GM19372 (cell line): ENCODE measurements around the gene ATP8B3.
"Not testable (repeated sequence)": the region's sequence is repeated elsewhere in the genome, so short reads cannot be mapped to it uniquely, and the experiment has no call there.

Experiments
- ATAC-seq: cut with Tn5 transposase; IDR thresholded peaks from one replicate; pipeline ENCODE4 v1.9.1; 2021; ENCODE audit warnings: mild to moderate bottlenecking, low read depth, moderate library complexity; ENCODE audit not compliant: unreplicated experiment

Gene ATP8B3

GRCh38 chr19:1774989-1775772, 36.9 kb downstream of the ATP8B3 start:
- ATAC-seq, result no peak

DNA sequence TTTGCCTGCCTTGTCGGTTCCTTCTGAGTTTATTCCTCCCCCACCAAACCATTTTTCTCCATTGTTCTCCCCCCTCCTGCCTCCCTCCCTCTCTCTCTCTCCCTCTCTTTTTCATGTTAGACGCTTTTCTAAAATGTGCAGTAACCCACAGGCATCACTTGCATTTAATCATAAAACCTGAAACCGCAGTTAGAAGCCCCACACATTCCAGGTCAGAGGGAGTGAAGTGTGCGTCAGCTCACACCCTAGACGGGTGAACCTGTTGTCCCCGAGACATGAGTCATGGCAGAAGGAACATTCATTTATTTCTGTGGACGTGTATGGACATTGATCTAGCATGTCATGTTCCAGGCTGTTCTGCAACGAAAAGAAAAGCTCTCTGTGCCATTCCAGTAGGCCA, 38.9 kb downstream of the ATP8B3 start:
- ATAC-seq, result no peak

DNA sequence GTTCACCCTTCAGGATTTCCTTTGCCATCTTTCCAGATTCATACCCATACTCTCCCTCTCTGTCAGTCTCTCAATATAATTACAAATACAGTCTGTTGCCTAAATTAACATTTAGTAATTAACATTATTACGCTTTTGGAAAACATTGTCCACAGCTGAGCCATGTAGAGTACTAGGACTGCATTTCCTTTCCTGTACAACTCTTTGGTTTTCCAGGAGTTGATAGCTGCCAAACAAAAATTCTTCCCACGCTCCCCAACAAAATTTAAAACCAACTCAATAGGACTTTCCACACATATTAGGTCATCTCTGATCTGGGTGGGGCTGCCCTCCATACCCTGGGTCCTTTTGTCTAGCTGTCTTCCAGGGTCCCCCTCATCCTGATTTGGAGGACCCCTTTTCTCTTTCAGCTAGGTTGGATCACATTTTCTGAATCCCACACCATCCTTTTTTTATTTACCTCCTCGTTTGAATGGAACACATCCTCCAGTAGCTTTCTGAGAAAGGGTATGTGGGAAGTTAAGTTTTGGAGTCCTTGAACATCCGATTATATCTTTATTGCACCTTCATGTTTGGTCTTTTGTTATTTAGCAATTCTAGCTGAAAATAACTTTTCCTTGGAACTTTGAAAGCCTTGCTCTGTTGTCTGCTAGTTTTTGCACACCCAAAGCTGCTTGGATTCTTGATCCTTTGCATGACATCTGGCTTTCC, 41.1 kb downstream of the ATP8B3 start:
- no peak for ATAC-seq

DNA sequence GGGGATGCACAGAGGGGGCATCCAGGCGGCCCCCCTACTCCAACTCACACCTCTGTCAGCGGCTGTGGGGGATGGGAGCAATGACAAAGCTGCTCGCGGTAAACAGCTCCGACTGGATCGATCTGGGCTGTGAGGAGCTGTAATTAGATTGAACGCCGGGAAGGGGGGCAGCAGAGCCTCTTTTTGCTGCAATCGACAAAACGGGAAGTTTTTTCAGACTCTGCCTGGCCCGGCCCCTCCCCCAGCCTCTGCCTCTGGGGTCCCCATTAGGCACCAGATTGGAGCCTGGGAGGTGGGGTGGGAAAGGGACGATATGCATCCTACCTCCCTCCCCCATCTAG, 42.5 kb downstream of the ATP8B3 start:
- ATAC-seq, result no peak

GRCh38 chr19:1768918-1769644, 43.0 kb downstream of the ATP8B3 start:
- no peak for ATAC-seq

DNA sequence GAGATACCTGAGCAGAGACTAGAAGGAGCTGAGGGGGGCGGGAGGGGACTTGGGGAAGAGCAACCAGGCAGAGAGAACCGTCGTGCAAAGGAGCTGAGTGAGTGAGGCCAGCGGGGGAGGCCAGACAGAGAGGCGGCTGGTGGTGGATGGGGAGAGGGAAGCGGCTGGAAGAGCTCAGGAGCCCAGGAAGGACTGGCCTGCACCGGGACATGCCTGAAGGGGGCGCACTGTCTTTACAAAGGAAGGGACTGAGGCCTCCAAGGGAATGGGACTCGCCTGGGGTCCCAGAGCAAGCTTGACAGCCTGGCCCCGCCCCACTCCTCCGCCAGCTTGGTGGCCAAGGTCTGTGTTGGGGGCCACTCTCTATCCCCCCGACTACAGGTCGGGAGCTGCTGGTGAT, 43.8 kb downstream of the ATP8B3 start:
- no peak for ATAC-seq

GRCh38 chr19:1767464-1767933, 44.6 kb downstream of the ATP8B3 start:
- ATAC-seq, result no peak

DNA sequence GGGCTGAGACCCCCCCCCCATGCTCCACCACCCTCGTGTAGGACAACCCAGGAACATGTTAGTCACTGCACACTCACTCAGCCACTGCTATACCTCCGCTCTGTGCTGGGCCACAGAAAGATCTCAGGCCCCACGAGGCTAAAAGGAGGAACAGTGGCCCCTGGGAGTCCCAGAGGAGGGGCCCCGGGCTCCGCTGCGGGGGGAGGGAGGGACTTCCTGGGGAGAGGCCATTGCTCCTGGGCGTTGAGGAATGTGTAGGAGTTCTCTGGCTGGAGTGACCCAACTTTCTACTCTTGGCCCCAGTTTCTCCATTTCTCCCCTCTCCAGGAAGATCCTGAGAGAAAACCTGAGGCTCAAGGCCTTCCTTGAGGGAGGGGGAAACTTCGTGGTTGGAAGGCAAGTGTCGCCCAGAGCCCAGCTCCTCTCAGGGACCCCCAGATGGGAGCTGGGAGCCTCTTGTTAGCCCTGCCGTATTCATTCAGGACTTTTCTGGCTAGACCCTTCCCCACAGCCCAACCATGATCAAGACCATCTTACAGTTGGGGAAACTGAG, 45.2 kb downstream of the ATP8B3 start:
- no peak for ATAC-seq

DNA sequence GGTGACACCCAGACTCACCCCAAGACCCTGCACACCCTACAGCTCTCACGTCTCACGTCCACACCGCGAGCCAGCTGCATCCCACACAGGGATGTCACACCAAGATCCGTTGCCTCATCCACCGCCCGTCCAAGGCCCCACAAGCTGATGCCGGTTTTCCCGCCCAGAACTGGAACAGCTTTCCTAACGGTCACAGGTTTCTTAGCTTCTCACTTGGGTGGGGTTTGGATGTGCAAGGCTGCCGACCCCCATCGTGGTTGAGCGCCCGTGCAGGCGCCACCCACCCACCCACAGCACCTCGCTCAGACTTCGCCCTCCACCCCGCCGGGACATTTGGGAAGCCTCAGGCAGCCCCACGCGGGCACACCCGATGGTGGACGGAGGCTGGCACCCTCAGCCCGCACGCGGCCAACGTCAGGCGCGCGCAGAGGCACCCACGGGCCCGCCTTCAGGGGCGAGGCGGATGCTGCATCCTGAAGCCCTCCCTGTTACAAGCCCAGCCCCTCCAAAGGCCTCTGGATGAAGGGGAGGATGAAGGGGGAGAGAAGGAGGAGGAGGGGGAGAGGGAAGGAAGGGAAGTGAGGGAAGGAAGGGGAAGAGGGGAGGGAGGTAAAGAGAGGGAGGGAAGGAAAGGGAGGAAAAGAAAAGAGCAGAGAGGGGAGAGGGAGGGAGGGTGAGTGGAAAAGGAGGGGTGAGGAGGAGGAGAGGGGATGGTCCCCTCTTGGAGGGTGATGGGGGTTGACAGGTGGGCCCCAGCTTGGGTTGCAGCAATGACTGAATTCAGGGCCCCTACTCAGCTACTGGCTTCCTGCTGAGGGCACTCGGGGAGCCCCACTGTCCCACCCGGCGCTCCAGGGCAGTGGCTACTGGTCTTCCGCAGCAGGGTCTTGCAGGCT, 45.9 kb downstream of the ATP8B3 start:
- ATAC-seq, result no peak

GRCh38 chr19:1765232-1765903, 46.7 kb downstream of the ATP8B3 start:
- no peak for ATAC-seq

DNA sequence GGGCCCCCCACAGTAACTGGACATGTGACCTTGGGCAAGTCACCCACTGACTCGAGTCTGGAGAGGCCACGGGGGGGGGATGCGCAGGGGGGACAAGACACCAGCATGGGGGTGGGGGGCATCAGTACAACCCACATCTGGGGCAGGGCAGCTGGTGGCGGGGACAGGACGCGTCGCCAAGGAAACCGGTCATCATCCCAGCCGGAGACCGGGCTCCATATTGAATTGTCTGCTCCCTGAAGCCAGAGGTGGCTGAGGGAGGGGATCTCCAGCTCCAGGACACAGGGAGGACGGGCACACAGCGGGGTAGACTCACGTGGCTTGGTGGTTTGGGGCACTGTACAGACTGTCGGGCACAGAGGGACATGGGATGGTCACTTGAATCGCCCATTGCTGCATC, 47.3 kb downstream of the ATP8B3 start:
- no peak for ATAC-seq

DNA sequence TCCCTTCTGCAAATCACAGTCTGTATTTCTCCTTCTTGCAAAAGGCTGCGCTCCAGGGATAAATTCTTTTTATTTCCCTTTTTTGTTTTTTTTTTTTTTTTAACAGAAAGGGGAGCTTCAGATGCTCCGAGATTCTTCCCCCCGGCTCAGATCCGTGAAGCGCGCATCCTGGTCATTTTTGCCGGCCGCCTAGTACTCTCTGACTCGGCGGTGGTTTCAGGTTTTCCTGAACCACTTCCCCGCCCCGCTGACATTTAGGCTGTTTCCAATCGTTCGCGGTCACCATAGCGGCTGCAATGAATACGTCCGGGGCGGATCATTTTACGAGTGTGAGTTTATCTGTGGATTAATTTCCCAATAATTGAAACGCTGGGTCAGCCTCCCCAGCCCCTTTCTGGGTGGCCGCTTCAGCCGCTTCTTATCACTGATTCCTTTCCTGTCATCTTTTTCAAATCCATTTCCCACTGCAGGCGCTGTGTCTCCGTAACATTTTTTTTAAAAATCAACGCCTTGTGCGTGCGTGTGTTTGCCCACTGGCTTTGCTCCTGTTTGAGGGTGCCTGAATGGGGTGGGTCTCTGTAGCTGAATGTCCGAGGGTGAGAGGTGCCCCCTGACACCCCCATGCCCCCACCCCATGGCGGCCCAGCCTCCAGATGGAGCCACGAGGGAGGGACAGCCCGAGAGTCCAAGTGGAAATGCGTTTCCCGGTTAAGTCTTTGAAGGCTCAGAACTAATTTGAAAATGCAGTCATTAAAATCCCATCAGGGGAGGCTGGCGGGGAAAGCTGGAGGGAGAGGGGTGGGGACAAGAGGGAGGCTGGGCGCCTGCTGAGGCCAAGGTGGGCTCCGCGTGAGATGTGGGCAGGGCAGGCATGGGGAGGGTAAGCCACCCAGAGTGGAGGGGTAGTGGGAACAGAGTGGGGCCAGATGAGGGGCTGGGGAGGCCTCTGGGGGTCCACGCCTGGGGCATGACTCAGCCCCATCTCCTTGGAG, 48.1 kb downstream of the ATP8B3 start:
- no peak for ATAC-seq

GRCh38 chr19:1762243-1763117, 49.6 kb downstream of the ATP8B3 start:
- ATAC-seq, result no peak

DNA sequence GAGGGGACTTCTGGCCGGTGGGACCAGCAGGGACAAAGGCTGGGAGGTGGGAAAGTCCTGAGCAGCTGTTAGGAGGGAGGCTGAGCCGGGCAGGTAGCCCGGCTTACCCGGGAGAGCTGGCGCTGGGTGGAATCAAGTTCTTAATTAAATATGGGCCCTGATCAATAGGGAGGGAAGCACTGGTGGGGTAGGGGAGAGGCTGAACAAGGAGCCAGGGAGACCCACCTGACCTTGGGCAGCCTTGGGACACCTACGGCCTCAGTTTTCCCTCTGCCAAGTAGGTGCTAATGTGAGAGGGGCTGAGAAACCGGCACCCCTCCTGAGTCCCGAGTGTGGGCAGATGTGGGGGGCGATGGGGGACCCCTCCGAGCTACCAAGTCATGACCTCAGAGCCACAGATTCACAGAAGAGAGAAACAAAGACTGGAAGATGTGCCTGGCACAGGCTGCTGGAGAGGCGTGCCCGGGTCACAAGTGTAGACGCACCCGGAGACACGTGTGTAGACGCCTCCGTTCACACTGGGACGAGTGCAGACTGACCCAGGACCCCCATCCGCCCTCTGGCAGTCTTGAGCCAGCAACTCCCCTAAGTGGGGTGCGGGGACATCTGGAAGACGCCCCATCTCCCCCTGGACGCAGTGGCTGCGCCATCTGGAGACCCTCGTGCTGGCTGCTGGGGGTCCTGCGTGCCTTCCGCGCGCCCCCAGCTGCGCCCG, 50.4 kb downstream of the ATP8B3 start:
- ATAC-seq, result no peak

GRCh38 chr19:1760786-1761527, 51.1 kb downstream of the ATP8B3 start:
- not testable (repeated sequence) for ATAC-seq

- no peak for ATAC-seq
These were observed 52.1 kb downstream of the ATP8B3 start for GRCh38 chr19:1760020-1760419.
